Right lobe of liver (tissue), 4 donors: Measurements from ENCODE around the gene BPIFB6.

Experiments
- POLR2A ChIP-seq: fragments of 450-650 bp; IDR thresholded peaks from one replicate; pipeline ENCODE4 v1.6.1; 2017; ENCODE audit warnings: antibody characterized with exemption, mild to moderate bottlenecking
- TF ChIP-seq, protein P1 (sequence below), 4 donors: fragments of 200-600 bp in 3 of 4; fragments of 450-650 bp in 1 of 4; IDR thresholded peaks; one replicate each; pipeline versions ENCODE4 v1.5.1 to v1.8.0; 2016 to 2022; ENCODE audit warnings: antibody characterized with exemption in 4 of 4, mild to moderate bottlenecking in 2 of 4
- donor health status: DM: no; HTN: no; CAD: no.
- donor health status: DM: no; HTN: no; CAD: no.
- donor health status: DM: no; HTN: yes; CAD: no.

DNA sequence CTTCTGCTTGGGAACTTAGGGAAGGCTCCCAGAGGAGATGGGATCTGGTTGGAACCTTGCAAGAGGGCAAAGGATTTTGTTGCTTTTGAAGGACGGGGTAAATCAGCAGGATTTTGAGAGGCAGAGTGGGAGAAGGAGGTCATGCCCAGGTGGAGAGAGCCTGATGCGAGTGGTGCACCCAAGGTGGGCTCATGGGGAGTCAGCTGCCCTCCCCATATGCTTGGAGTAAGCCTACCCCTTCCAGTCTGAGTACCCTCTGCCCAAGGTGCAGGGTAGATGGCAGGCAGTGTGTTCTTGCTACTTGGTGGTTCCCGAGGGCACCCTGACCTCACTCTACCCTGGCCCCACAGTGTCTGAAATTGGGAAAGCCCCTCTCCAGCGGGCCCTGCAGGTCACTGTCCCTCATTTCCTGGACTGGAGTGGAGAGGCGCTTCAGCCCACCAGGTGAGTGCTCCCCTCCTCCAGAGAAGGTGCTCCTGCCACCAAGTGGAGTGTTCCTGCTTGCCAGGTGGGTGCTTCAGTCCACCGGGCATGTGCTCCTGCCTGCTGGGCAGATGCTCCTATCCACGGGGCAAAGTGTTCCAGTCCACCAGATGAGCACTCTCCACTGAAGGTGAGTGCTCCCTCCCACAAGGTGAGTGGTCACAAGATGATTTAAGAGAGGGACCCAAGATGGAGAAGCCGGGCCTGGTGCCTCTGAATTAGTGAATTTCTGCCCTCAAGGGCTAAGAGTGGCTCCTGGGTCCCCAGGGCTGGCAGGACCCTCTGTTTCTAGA lies 20.6 kb upstream of the BPIFB6 start:
- TF ChIP-seq, protein P1, sequence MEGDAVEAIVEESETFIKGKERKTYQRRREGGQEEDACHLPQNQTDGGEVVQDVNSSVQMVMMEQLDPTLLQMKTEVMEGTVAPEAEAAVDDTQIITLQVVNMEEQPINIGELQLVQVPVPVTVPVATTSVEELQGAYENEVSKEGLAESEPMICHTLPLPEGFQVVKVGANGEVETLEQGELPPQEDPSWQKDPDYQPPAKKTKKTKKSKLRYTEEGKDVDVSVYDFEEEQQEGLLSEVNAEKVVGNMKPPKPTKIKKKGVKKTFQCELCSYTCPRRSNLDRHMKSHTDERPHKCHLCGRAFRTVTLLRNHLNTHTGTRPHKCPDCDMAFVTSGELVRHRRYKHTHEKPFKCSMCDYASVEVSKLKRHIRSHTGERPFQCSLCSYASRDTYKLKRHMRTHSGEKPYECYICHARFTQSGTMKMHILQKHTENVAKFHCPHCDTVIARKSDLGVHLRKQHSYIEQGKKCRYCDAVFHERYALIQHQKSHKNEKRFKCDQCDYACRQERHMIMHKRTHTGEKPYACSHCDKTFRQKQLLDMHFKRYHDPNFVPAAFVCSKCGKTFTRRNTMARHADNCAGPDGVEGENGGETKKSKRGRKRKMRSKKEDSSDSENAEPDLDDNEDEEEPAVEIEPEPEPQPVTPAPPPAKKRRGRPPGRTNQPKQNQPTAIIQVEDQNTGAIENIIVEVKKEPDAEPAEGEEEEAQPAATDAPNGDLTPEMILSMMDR (IDR thresholded peaks at IDR 0.05), result no peak
- no peak for TF ChIP-seq POLR2A
